Stomach (tissue), 9 donors: ENCODE measurements around the gene IRAG1. TPM values are rescaled to one million over a fixed set of nuclear protein-coding genes. Genes with fewer than 3 reads are reported as not detected.
A peak's percentile ranks its signal among the peaks of the same experiment; 100 is the strongest.

Experiments used
- DNase-seq, 2 donors: peaks; one replicate each; pipeline versions ENCODE4 v3.0.0 to v3.0.0-alpha.2; 2013 to 2019
- H3K27ac ChIP-seq, 5 donors: fragments of 200-600 bp in 4 of 5; sonication (generic) in 4 of 5; one replicate each; pipeline ENCODE4 v1.5.1; 2013 to 2019; ENCODE audit warnings: mild to moderate bottlenecking in 1 of 5, moderate library complexity in 1 of 5
- H3K27me3 ChIP-seq, 3 donors: fragments of 200-600 bp; sonication (generic); one replicate each; pipeline ENCODE4 v1.5.1; 2017 to 2019; ENCODE audit warnings: mixed run types in 1 of 3
- H3K36me3 ChIP-seq, 4 donors: fragments of 200-600 bp; sonication (generic); 1 replicate in 3 of 4; 2 replicates in 1 of 4; pipeline ENCODE4 v1.5.1; 2016 to 2019
- H3K4me1 ChIP-seq, 4 donors: fragments of 200-600 bp; sonication (generic); one replicate each; pipeline ENCODE4 v1.5.1; 2016 to 2019
- H3K4me3 ChIP-seq, 4 donors: fragments of 200-600 bp; sonication (generic) in 3 of 4; one replicate each; pipeline ENCODE4 v1.5.1; 2016 to 2019; ENCODE audit warnings: mild to moderate bottlenecking in 1 of 4
- H3K9me3 ChIP-seq, 4 donors: fragments of 200-600 bp; sonication (generic); one replicate each; pipeline ENCODE4 v1.5.1; 2016 to 2019
- CTCF ChIP-seq, 7 experiments: fragments of 450-650 bp in 4 of 7; fragments of 200-600 bp in 3 of 7; sonication (generic) in 3 of 7; IDR thresholded peaks; one replicate each; pipeline ENCODE4 v1.5.1; 2016 to 2019; ENCODE audit warnings: antibody characterized with exemption in 7 of 7, control low read depth in 2 of 7, mild to moderate bottlenecking in 1 of 7
- EP300 ChIP-seq: sonication (generic); formaldehyde crosslinking; IDR thresholded peaks from one replicate; pipeline ENCODE4 v1.6.1; 2017; ENCODE audit warnings: antibody characterized with exemption
- POLR2A ChIP-seq, 4 donors: fragments of 450-650 bp; IDR thresholded peaks; one replicate each; pipeline ENCODE4 v1.6.1; 2016; ENCODE audit warnings: antibody characterized with exemption in 4 of 4, control low read depth in 2 of 4, mild to moderate bottlenecking in 1 of 4, moderate library complexity in 1 of 4
- POLR2AphosphoS5 ChIP-seq, 3 donors: sonication (generic); formaldehyde crosslinking; IDR thresholded peaks; one replicate each; pipeline ENCODE4 v1.6.1; 2016; ENCODE audit warnings: antibody characterized with exemption in 3 of 3
- WGBS, 5 donors: extraction: QIAGEN DNeasy Blood & Tissue Kit in 3 of 5; methylation state at CpG; one replicate each; pipeline versions ENCODE4 v1.1.5 to v1.1.7; 2013 to 2018; 5-methylcytosine and 5-hydroxymethylcytosine counted together
- intact Hi-C: fragments of 100-400 bp; cut with DNase I; formaldehyde crosslinking; loops from one replicate; pipeline ENCODE4 v1.15.1; 2023; ENCODE audit warnings: low total_unique reads
- polyA plus RNA-seq, 3 donors: library from polyadenylated mRNA; stranded (reverse); fragments of 200-250 nt; gene quantifications; one replicate each; pipeline ENCODE4 v1.2.3, GENCODE V29; 2013
- total RNA-seq, 5 donors: library from RNA; depleted of rRNA; stranded (reverse); fragments of >200 nt; gene quantifications; one replicate each; pipeline versions ENCODE4 v1.1.0 to v1.2.3, GENCODE V29; 2014 to 2016
- donor health status: healthy with polysubstance abuse.
- donor health status: Bipolar disorder and iron deficiency.
- donor health status: healthy.

The IRAG1 gene
- total and polyA plus RNA-seq, 8 donors: 12.7 to 60.7 (median 26.4) TPM

GRCh38 chr11:10699072-10699471 is 5.5 kb upstream of the IRAG1 start:
- H3K4me3 ChIP-seq: no peak overlapping the region
- no peaks in the 10 kb centered on the region for H3K9me3 ChIP-seq
- intact Hi-C loops: no loop called here
- H3K4me1 ChIP-seq: peaks cover 0 to 16% (median 7%) of the 10 kb centered on the region in 4 donors
- DNase-seq: no peak
- H3K36me3 ChIP-seq: no peaks in the 10 kb centered on the region
- no peak overlapping the region for H3K27ac ChIP-seq
- TF ChIP-seq POLR2A (IDR thresholded peaks at IDR 0.05) (no peak), EP300 (no peak), POLR2AphosphoS5 (IDR thresholded peaks at IDR 0.05) (no peak), CTCF (IDR thresholded peaks at IDR 0.05) (no peak)
- no peaks in the 10 kb centered on the region for H3K27me3 ChIP-seq
- 96 to 100% (median 99%) methylated on average over 3 of the region's 3 CpGs for WGBS, 5 donors

GRCh38 chr11:10697323-10697620 is 3.7 kb upstream of the IRAG1 start:
- Histone ChIP-seq H3K27ac (peak overlapping the region in 4 of 5 donors; percentile 14 to 88 (median 66)), H3K4me3 (no peak overlapping the region), H3K4me1 (peaks cover 0 to 20% (median 9%) of the 10 kb centered on the region in 4 donors), H3K9me3 (no peaks in the 10 kb centered on the region), H3K27me3 (peaks cover 0 to 4% (median 0%) of the 10 kb centered on the region in 3 donors), H3K36me3 (no peaks in the 10 kb centered on the region)
- TF ChIP-seq POLR2AphosphoS5 (IDR thresholded peaks at IDR 0.05): no peak
- no peak for TF ChIP-seq POLR2A (IDR thresholded peaks at IDR 0.05)
- intact Hi-C loops: no loop called here
- no peak for DNase-seq
- 46 to 80% (median 55%) methylated on average over 1 to 2 of the region's 2 CpGs for WGBS, 5 donors

- intact Hi-C loops: no loop called here
- 65 to 70% (median 69%) methylated on average over 7 to 9 of the region's 9 CpGs for WGBS, 5 donors
- Histone ChIP-seq H3K9me3 (no peaks in the 10 kb centered on the region), H3K27me3 (peaks cover 0 to 4% (median 0%) of the 10 kb centered on the region in 3 donors), H3K27ac (peak overlapping the region in 4 of 5 donors; percentile 14 to 88 (median 66)), H3K4me1 (peaks cover 0 to 20% (median 9%) of the 10 kb centered on the region in 4 donors), H3K4me3 (no peak overlapping the region), H3K36me3 (no peaks in the 10 kb centered on the region)
- TF ChIP-seq EP300 (no peak), POLR2AphosphoS5 (IDR thresholded peaks at IDR 0.05) (no peak), CTCF (IDR thresholded peaks at IDR 0.05) (no peak), POLR2A (IDR thresholded peaks at IDR 0.05) (no peak)
- no peak for DNase-seq
Measured at GRCh38 chr11:10696468-10697322, 3.1 kb upstream of the IRAG1 start.

GRCh38 chr11:10695833-10696232 is 2.3 kb upstream of the IRAG1 start:
- peak in 1 of 2 donors; percentile 25 for DNase-seq
- peaks cover 0 to 4% (median 0%) of the 10 kb centered on the region in 3 donors for H3K27me3 ChIP-seq
- H3K36me3 ChIP-seq: no peaks in the 10 kb centered on the region
- 19 to 35% (median 30%) methylated on average over 3 of the region's 3 CpGs for WGBS, 5 donors
- no peak overlapping the region for H3K4me3 ChIP-seq
- no peaks in the 10 kb centered on the region for H3K9me3 ChIP-seq
- peak overlapping the region in 3 of 5 donors; percentile 88 to 90 (median 88) for H3K27ac ChIP-seq
- TF ChIP-seq POLR2AphosphoS5 (IDR thresholded peaks at IDR 0.05) (no peak), POLR2A (IDR thresholded peaks at IDR 0.05) (no peak), CTCF (IDR thresholded peaks at IDR 0.05) (no peak), EP300 (no peak)
- peaks cover 0 to 20% (median 9%) of the 10 kb centered on the region in 4 donors for H3K4me1 ChIP-seq
- intact Hi-C loops: no loop called here
